Trophoblast cell (in vitro differentiated cells and primary cell): Measurements from ENCODE around the gene ST6GALNAC3.

Experiments used
- DNase-seq, 2 donors: peaks; one replicate each; pipeline ENCODE4 v3.0.0-alpha.2; 2016
- H2AFZ ChIP-seq: 2 replicates; pipeline ENCODE4 v1.6.1; 2013; ENCODE audit warnings: low read length, moderate library complexity, mild to moderate bottlenecking; ENCODE audit not compliant: insufficient read depth, poor library complexity
- H2AK5ac ChIP-seq: 2 replicates; pipeline ENCODE4 v1.6.1; 2013; ENCODE audit warnings: mild to moderate bottlenecking, low read length
- H2BK120ac ChIP-seq: 2 replicates; pipeline ENCODE4 v1.6.1; 2013; ENCODE audit warnings: low read length, mild to moderate bottlenecking, moderate library complexity; ENCODE audit not compliant: insufficient read depth, poor library complexity
- H2BK12ac ChIP-seq: 2 replicates; pipeline ENCODE4 v1.6.1; 2013; ENCODE audit warnings: mild to moderate bottlenecking, low read length, moderate library complexity
- H2BK5ac ChIP-seq: 2 replicates; pipeline ENCODE4 v1.6.1; 2013; ENCODE audit warnings: low read length, low read depth, moderate library complexity, mild to moderate bottlenecking; ENCODE audit not compliant: poor library complexity
- H3K14ac ChIP-seq: 2 replicates; pipeline ENCODE4 v1.6.1; 2013; ENCODE audit warnings: mild to moderate bottlenecking, low read length
- H3K18ac ChIP-seq: 2 replicates; pipeline ENCODE4 v1.6.1; 2013; ENCODE audit warnings: mild to moderate bottlenecking, low read length
- H3K23ac ChIP-seq: 2 replicates; pipeline ENCODE4 v1.6.1; 2013; ENCODE audit warnings: low read length
- H3K27ac ChIP-seq: 2 replicates; pipeline ENCODE4 v1.5.1; 2013; ENCODE audit warnings: low read depth, mild to moderate bottlenecking, inconsistent platforms, low read length, moderate library complexity
- H3K27me3 ChIP-seq: 2 replicates; pipeline ENCODE4 v1.6.1; 2013; ENCODE audit warnings: inconsistent platforms, mild to moderate bottlenecking, low read length, moderate library complexity; ENCODE audit not compliant: insufficient read depth
- H3K36me3 ChIP-seq, 2 experiments: 1 replicate in 1 of 2; 2 replicates in 1 of 2; pipeline ENCODE4 v1.6.1; 2013; ENCODE audit warnings: low read length in 2 of 2, mild to moderate bottlenecking in 2 of 2, moderate library complexity in 1 of 2; ENCODE audit not compliant: insufficient read depth in 2 of 2, control insufficient read depth in 1 of 2
- H3K4ac ChIP-seq: 2 replicates; pipeline ENCODE4 v1.6.1; 2013; ENCODE audit warnings: low read depth, mild to moderate bottlenecking, low read length, moderate library complexity
- H3K4me1 ChIP-seq, 2 experiments: 1 replicate in 1 of 2; 2 replicates in 1 of 2; pipeline ENCODE4 v1.6.1; 2013; ENCODE audit warnings: low read length in 2 of 2, mild to moderate bottlenecking in 2 of 2, moderate library complexity in 1 of 2; ENCODE audit not compliant: insufficient read depth in 2 of 2, control insufficient read depth in 1 of 2
- H3K4me2 ChIP-seq: 2 replicates; pipeline ENCODE4 v1.6.1; 2013; ENCODE audit warnings: inconsistent platforms, mild to moderate bottlenecking, low read length, moderate library complexity
- H3K4me3 ChIP-seq: 2 replicates; pipeline ENCODE4 v1.5.1; 2013; ENCODE audit warnings: mild to moderate bottlenecking, low read depth, low read length, inconsistent platforms
- H3K79me1 ChIP-seq: one replicate; pipeline ENCODE4 v1.6.1; 2013; ENCODE audit warnings: low read length
- H3K79me2 ChIP-seq: 2 replicates; pipeline ENCODE4 v1.6.1; 2013; ENCODE audit warnings: low read length, mild to moderate bottlenecking; ENCODE audit not compliant: control insufficient read depth, insufficient read depth, poor library complexity
- H3K9ac ChIP-seq: 2 replicates; pipeline ENCODE4 v1.6.1; 2013; ENCODE audit warnings: mild to moderate bottlenecking, low read length
- H3K9me3 ChIP-seq: 2 replicates; pipeline ENCODE4 v1.6.1; 2013; ENCODE audit warnings: low read depth, mild to moderate bottlenecking, control low read depth, inconsistent platforms, low read length; ENCODE audit not compliant: insufficient read depth
- H4K12ac ChIP-seq: 2 replicates; pipeline ENCODE4 v1.6.1; 2013; ENCODE audit warnings: low read depth, mild to moderate bottlenecking, low read length, moderate library complexity
- H4K8ac ChIP-seq: 2 replicates; pipeline ENCODE4 v1.6.1; 2013; ENCODE audit warnings: low read depth, mild to moderate bottlenecking, low read length, moderate library complexity
- H4K91ac ChIP-seq: one replicate; pipeline ENCODE4 v1.6.1; 2013; ENCODE audit warnings: low read depth, mild to moderate bottlenecking, low read length, moderate library complexity
- WGBS: extraction: QIAGEN DNeasy Blood & Tissue Kit; methylation state at CpG from one replicate; pipeline ENCODE4 v1.1.7; 2013; ENCODE audit warnings: missing lambda C conversion rate; ENCODE audit not compliant: insufficient read length, insufficient coverage; ENCODE audit errors: extremely low coverage; 5-methylcytosine and 5-hydroxymethylcytosine counted together

The ST6GALNAC3 gene

DNA sequence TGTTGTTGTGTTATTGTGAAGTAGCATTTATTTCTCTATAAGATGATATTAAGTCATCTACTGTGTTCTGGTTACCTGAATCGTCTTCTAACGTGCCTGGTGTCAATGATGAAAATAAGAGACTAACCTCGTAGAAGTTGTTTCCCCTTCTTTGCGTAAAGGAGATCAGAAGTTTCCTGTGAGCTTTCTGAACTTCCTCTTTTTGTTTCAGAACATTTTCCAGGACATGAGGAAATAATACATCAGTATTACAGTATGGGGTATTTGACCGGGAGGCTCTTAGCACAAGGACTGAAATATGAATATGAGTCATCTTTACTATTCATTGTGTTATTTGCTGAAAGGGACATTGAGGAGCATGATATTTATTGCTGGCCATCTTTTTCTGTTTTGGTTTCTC lies 1.3 kb downstream of the ST6GALNAC3 start:
- H3K27me3 ChIP-seq, result no peaks in the 10 kb centered on the region
- peaks cover 2% of the 10 kb centered on the region for H3K9me3 ChIP-seq
- H3K4me2 ChIP-seq, result peak overlapping the region; percentile 87
- WGBS, result no CpG with 5 or more reads among the region's 5 CpGs
- H3K18ac ChIP-seq, result no peak overlapping the region
- no peak overlapping the region for H2AFZ ChIP-seq
- no peak overlapping the region for H3K4ac ChIP-seq
- H2BK5ac ChIP-seq, result no peak overlapping the region
- H3K79me1 ChIP-seq, result peaks cover 9% of the 10 kb centered on the region
- H3K36me3 ChIP-seq, result no peaks in the 10 kb centered on the region
- H4K12ac ChIP-seq, result no peak overlapping the region
- peaks cover 8% of the 10 kb centered on the region for H3K79me2 ChIP-seq
- no peak overlapping the region for H4K8ac ChIP-seq
- H2BK12ac ChIP-seq, result no peak overlapping the region
- no peak overlapping the region for H3K4me3 ChIP-seq
- no peak overlapping the region for H3K23ac ChIP-seq
- peaks cover 4% of the 10 kb centered on the region in 2 experiments for H3K4me1 ChIP-seq
- H4K91ac ChIP-seq, result no peak overlapping the region
- peak in 1 of 2 donors; percentile 35 for DNase-seq
- H3K9ac ChIP-seq, result no peak overlapping the region
- H3K14ac ChIP-seq, result no peak overlapping the region
- H3K27ac ChIP-seq, result no peak overlapping the region
- no peak overlapping the region for H2AK5ac ChIP-seq
- H2BK120ac ChIP-seq, result no peak overlapping the region

GRCh38 chr1:76079475-76080227 lies 5.1 kb downstream of the ST6GALNAC3 start:
- 100% methylated on average over 1 of the region's 7 CpGs for WGBS
- H3K79me2 ChIP-seq, result peaks cover 9% of the 10 kb centered on the region
- peak overlapping the region; percentile 34 for H3K14ac ChIP-seq
- H3K4me3 ChIP-seq, result no peak overlapping the region
- H2BK12ac ChIP-seq, result no peak overlapping the region
- H3K4me1 ChIP-seq, result peaks cover 4 to 10% of the 10 kb centered on the region in 2 experiments
- H2AK5ac ChIP-seq, result peak overlapping the region; percentile 64
- no peak overlapping the region for H3K23ac ChIP-seq
- no peak overlapping the region for H3K4ac ChIP-seq
- H3K27ac ChIP-seq, result no peak overlapping the region
- H2BK5ac ChIP-seq, result peak overlapping the region; percentile 27
- peaks cover 6% of the 10 kb centered on the region for H3K79me1 ChIP-seq
- peak overlapping the region; percentile 23 for H3K18ac ChIP-seq
- peaks cover 2% of the 10 kb centered on the region for H3K9me3 ChIP-seq
- H4K8ac ChIP-seq, result peak overlapping the region; percentile 11
- H4K12ac ChIP-seq, result no peak overlapping the region
- no peak overlapping the region for H3K9ac ChIP-seq
- H3K4me2 ChIP-seq, result no peak overlapping the region
- no peak for DNase-seq
- H2AFZ ChIP-seq, result no peak overlapping the region
- no peaks in the 10 kb centered on the region for H3K36me3 ChIP-seq
- H2BK120ac ChIP-seq, result peak overlapping the region; percentile 71
- H4K91ac ChIP-seq, result peak overlapping the region; percentile 58
- H3K27me3 ChIP-seq, result no peaks in the 10 kb centered on the region

- no peak overlapping the region for H4K12ac ChIP-seq
- H3K14ac ChIP-seq, result no peak overlapping the region
- H3K4me1 ChIP-seq, result peaks cover 3 to 10% of the 10 kb centered on the region in 2 experiments
- no peak overlapping the region for H4K91ac ChIP-seq
- no peak overlapping the region for H2AFZ ChIP-seq
- no peak overlapping the region for H2AK5ac ChIP-seq
- H3K27me3 ChIP-seq, result no peaks in the 10 kb centered on the region
- no peak overlapping the region for H3K9ac ChIP-seq
- H3K18ac ChIP-seq, result no peak overlapping the region
- no peak overlapping the region for H2BK5ac ChIP-seq
- H3K79me1 ChIP-seq, result peaks cover 1% of the 10 kb centered on the region
- no peak overlapping the region for H3K4me2 ChIP-seq
- H3K79me2 ChIP-seq, result peaks cover 5% of the 10 kb centered on the region
- H2BK120ac ChIP-seq, result peak overlapping the region; percentile 57
- no peak overlapping the region for H3K4ac ChIP-seq
- no peak overlapping the region for H3K4me3 ChIP-seq
- H3K36me3 ChIP-seq, result no peaks in the 10 kb centered on the region
- WGBS, result no CpG with 5 or more reads among the region's 4 CpGs
- no peak for DNase-seq
- peak overlapping the region; percentile 14 for H3K27ac ChIP-seq
- no peak overlapping the region for H2BK12ac ChIP-seq
- no peak overlapping the region for H3K23ac ChIP-seq
- no peak overlapping the region for H4K8ac ChIP-seq
- H3K9me3 ChIP-seq, result no peaks in the 10 kb centered on the region
Measured at GRCh38 chr1:76080552-76081079, 6.1 kb downstream of the ST6GALNAC3 start.

DNA sequence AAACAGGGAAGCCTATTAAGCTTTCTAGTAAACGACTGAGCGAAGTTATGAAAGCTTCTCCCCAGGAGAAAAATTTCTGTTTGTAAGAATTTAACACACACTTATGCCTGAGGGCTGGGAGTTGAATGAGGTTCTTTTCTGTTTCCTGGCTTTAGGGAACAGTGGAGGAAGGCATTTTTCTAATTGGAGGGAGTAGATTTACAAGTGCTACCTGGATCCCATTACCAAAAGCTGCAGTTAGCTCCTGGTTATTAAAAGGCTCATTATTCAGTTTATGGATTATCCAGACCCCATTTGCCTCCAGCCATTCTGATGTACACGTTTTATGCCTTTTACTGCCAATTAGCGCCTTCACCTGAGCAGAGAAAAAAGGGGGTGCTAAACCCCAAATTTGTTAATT lies 7.5 kb downstream of the ST6GALNAC3 start:
- Histone ChIP-seq H3K4ac (no peak overlapping the region), H3K4me3 (no peak overlapping the region), H4K91ac (no peak overlapping the region)

More for the DNA sequence above, 7.5 kb downstream of the ST6GALNAC3 start:
- no peak overlapping the region for H2AK5ac ChIP-seq
- H3K9ac ChIP-seq, result no peak overlapping the region
- no peak overlapping the region for H2AFZ ChIP-seq
- H3K79me2 ChIP-seq, result peaks cover 4% of the 10 kb centered on the region
- no CpG with 5 or more reads among the region's 4 CpGs for WGBS
- no peak overlapping the region for H3K27ac ChIP-seq
- H3K79me1 ChIP-seq, result peaks cover 1% of the 10 kb centered on the region
- H3K18ac ChIP-seq, result no peak overlapping the region
- no peaks in the 10 kb centered on the region for H3K9me3 ChIP-seq
- H3K14ac ChIP-seq, result no peak overlapping the region
- no peak overlapping the region for H3K23ac ChIP-seq
- H2BK120ac ChIP-seq, result peak overlapping the region; percentile 28
- peaks cover 3 to 10% of the 10 kb centered on the region in 2 experiments for H3K4me1 ChIP-seq
- no peak overlapping the region for H2BK5ac ChIP-seq
- H3K27me3 ChIP-seq, result no peaks in the 10 kb centered on the region
- DNase-seq, result peak in 1 of 2 donors; percentile 4
- H3K36me3 ChIP-seq, result no peaks in the 10 kb centered on the region
- H2BK12ac ChIP-seq, result no peak overlapping the region
- H3K4me2 ChIP-seq, result peak overlapping the region; percentile 11
- no peak overlapping the region for H4K8ac ChIP-seq
- H4K12ac ChIP-seq, result no peak overlapping the region
